SK-N-SH treated with all-trans-retinoic acid at 6 μM for 48 hours (cell line): ENCODE measurements around the gene RAB31.

Source experiments
- ATAC-seq: fragments of 200-7000 bp; cut with Tn5 transposase; 3 replicates; pipeline ENCODE4 v1.9.1; 2020; ENCODE audit warnings: mild to moderate bottlenecking, moderate library complexity
- ARNTL ChIP-seq: fragments of 450-650 bp; formaldehyde crosslinking; IDR thresholded peaks from 2 replicates; pipeline ENCODE4 v1.5.0; 2020; ENCODE audit warnings: low read depth, mild to moderate bottlenecking, moderate library complexity, borderline replicate concordance
- BACH2 ChIP-seq: fragments of 250-450 bp; sonication (Bioruptor Pico); IDR thresholded peaks from 2 replicates; pipeline ENCODE4 v1.9.0; 2021; ENCODE audit warnings: mild to moderate bottlenecking, borderline replicate concordance
- CSDC2 ChIP-seq: fragments of 250-450 bp; sonication (Bioruptor Pico); IDR thresholded peaks from 2 replicates; pipeline ENCODE4 v1.5.0; 2020; ENCODE audit warnings: mild to moderate bottlenecking, moderate library complexity
- CSRNP3 ChIP-seq: fragments of 250-450 bp; sonication (Bioruptor Pico); IDR thresholded peaks from 2 replicates; pipeline ENCODE4 v1.5.1; 2021; ENCODE audit warnings: mild to moderate bottlenecking, moderate library complexity
- ESRRG ChIP-seq: fragments of 250-450 bp; sonication (Bioruptor Pico); IDR thresholded peaks from 2 replicates; pipeline ENCODE4 v1.6.1; 2021; ENCODE audit warnings: mild to moderate bottlenecking
- GLIS3 ChIP-seq: fragments of 250-450 bp; sonication (Bioruptor Pico); IDR thresholded peaks from 2 replicates; pipeline ENCODE4 v1.5.0; 2020; ENCODE audit warnings: mild to moderate bottlenecking, moderate library complexity
- ISL1 ChIP-seq: fragments of 250-450 bp; sonication (Bioruptor Pico); IDR thresholded peaks from 2 replicates; pipeline ENCODE4 v2.1.2; 2022; ENCODE audit warnings: mild to moderate bottlenecking, moderate library complexity
- OSR1 ChIP-seq: fragments of 250-450 bp; sonication (Bioruptor Pico); IDR thresholded peaks from 2 replicates; pipeline ENCODE4 v1.8.0; 2022; ENCODE audit warnings: moderate library complexity, mild to moderate bottlenecking, inconsistent platforms
- PATZ1 ChIP-seq: fragments of 250-450 bp; sonication (Bioruptor Pico); IDR thresholded peaks from 2 replicates; pipeline ENCODE4 v1.8.0; 2020; ENCODE audit warnings: mild to moderate bottlenecking, moderate library complexity, borderline replicate concordance
- POU6F1 ChIP-seq: fragments of 250-450 bp; sonication (Bioruptor Pico); IDR thresholded peaks from 2 replicates; pipeline ENCODE4 v1.8.0; 2021; ENCODE audit warnings: low read depth, mild to moderate bottlenecking, moderate library complexity, borderline replicate concordance
- PPARA ChIP-seq: fragments of 250-450 bp; sonication (Bioruptor Pico); IDR thresholded peaks from 2 replicates; pipeline ENCODE4 v1.5.0; 2020; ENCODE audit warnings: mild to moderate bottlenecking, borderline replicate concordance
- RARB ChIP-seq: fragments of 250-450 bp; sonication (Bioruptor Pico); IDR thresholded peaks from 2 replicates; pipeline ENCODE4 v1.8.0; 2021; ENCODE audit warnings: mild to moderate bottlenecking, moderate library complexity
- TCF4 ChIP-seq: fragments of 250-450 bp; sonication (Bioruptor Pico); IDR thresholded peaks from 2 replicates; pipeline ENCODE4 v1.8.0; 2021; ENCODE audit warnings: mild to moderate bottlenecking, moderate library complexity, borderline replicate concordance
- TOX ChIP-seq: fragments of 250-450 bp; sonication (Bioruptor Pico); IDR thresholded peaks from 2 replicates; pipeline ENCODE4 v1.8.0; 2021; ENCODE audit warnings: mild to moderate bottlenecking, moderate library complexity, borderline replicate concordance
- TSHZ2 ChIP-seq: fragments of 250-450 bp; sonication (Bioruptor Pico); IDR thresholded peaks from 2 replicates; pipeline ENCODE4 v1.5.0; 2020; ENCODE audit warnings: mild to moderate bottlenecking, moderate library complexity
- ZC3H10 ChIP-seq: fragments of 250-450 bp; sonication (Bioruptor Pico); IDR thresholded peaks from 2 replicates; pipeline ENCODE4 v1.5.1; 2021; ENCODE audit warnings: mild to moderate bottlenecking, moderate library complexity
- ZFP3 ChIP-seq: fragments of 250-450 bp; sonication (Bioruptor Pico); IDR thresholded peaks from 2 replicates; pipeline ENCODE4 v1.5.0; 2020; ENCODE audit warnings: mild to moderate bottlenecking, moderate library complexity
- ZFP30 ChIP-seq: fragments of 450-650 bp; formaldehyde crosslinking; IDR thresholded peaks from 2 replicates; pipeline ENCODE4 v1.5.0; 2022; ENCODE audit warnings: mild to moderate bottlenecking, moderate library complexity
- ZNF70 ChIP-seq: fragments of 450-650 bp; formaldehyde crosslinking; IDR thresholded peaks from 2 replicates; pipeline ENCODE4 v1.5.0; 2020; ENCODE audit warnings: mild to moderate bottlenecking, moderate library complexity
- ZNF8 ChIP-seq: fragments of 450-650 bp; formaldehyde crosslinking; IDR thresholded peaks from 2 replicates; pipeline ENCODE4 v1.5.0; 2020; ENCODE audit warnings: mild to moderate bottlenecking, moderate library complexity

Gene RAB31

GRCh38 chr18:9709304-9709877 is 1.3 kb downstream of the RAB31 start:
- TF ChIP-seq ZFP30 (CRISPR knock-in tag) (no peak), POU6F1 (CRISPR knock-in tag) (no peak), TOX (no peak), GLIS3 (CRISPR knock-in tag) (no peak), PATZ1 (CRISPR knock-in tag) (no peak)
- TF ChIP-seq, all 23 proteins: peak for 0
- ATAC-seq: no peak

GRCh38 chr18:9710037-9710436 is 1.9 kb downstream of the RAB31 start:
- no peak for TF ChIP-seq ISL1 (CRISPR knock-in tag)
- TF ChIP-seq TCF4 (CRISPR knock-in tag): no peak
- TF ChIP-seq TSHZ2 (CRISPR knock-in tag): no peak
- no peak for TF ChIP-seq ZFP3 (CRISPR knock-in tag)
- TF ChIP-seq ARNTL: no peak
- no peak for ATAC-seq

- ATAC-seq: no peak
- TF ChIP-seq ZC3H10 (no peak), ESRRG (CRISPR knock-in tag) (no peak), OSR1 (no peak), ZFP30 (CRISPR knock-in tag) (no peak), ISL1 (CRISPR knock-in tag) (no peak), RARB (CRISPR knock-in tag) (no peak), BACH2 (CRISPR knock-in tag) (no peak), ZNF70 (CRISPR knock-in tag) (no peak), ARNTL (no peak), PPARA (CRISPR knock-in tag) (no peak), TOX (no peak), TCF4 (CRISPR knock-in tag) (no peak)
These were observed 3.4 kb downstream of the RAB31 start for GRCh38 chr18:9711361-9712129.

- TF ChIP-seq ESRRG (CRISPR knock-in tag): no peak
- no peak for TF ChIP-seq ZNF8 (CRISPR knock-in tag)
- no peak for TF ChIP-seq ZFP30 (CRISPR knock-in tag)
- no peak for TF ChIP-seq ZNF70 (CRISPR knock-in tag)
- TF ChIP-seq CSDC2 (CRISPR knock-in tag): no peak
- TF ChIP-seq ZC3H10: no peak
- TF ChIP-seq RARB (CRISPR knock-in tag): no peak
- no peak for TF ChIP-seq ISL1 (CRISPR knock-in tag)
- no peak for TF ChIP-seq TCF4 (CRISPR knock-in tag)
These were observed 4.1 kb downstream of the RAB31 start for GRCh38 chr18:9712130-9712577.

GRCh38 chr18:9712611-9713010 is 4.5 kb downstream of the RAB31 start:
- no peak for ATAC-seq
- TF ChIP-seq ZFP30 (CRISPR knock-in tag) (no peak), CSRNP3 (no peak), PATZ1 (CRISPR knock-in tag) (no peak), POU6F1 (CRISPR knock-in tag) (no peak)

More at GRCh38 chr18:9712130-9712577, 4.1 kb downstream of the RAB31 start:
- no peak for ATAC-seq
